Upper lobe of right lung (tissue), 1 donor: Measurements from ENCODE around the gene RNASE11. TPM values are rescaled to one million over a fixed set of nuclear protein-coding genes. Genes with fewer than 3 reads are reported as not detected.
"Not testable (repeated sequence)": the region's sequence is repeated elsewhere in the genome, so short reads cannot be mapped to it uniquely, and the experiment has no call there.

Experiments
- ATAC-seq: fragments of 200-7000 bp; cut with Tn5 transposase; one replicate; pipeline ENCODE4 v1.9.1; 2020; ENCODE audit warnings: mild to moderate bottlenecking, moderate library complexity
- DNase-seq: peaks from one replicate; pipeline ENCODE4 v3.0.0-alpha.2; 2020
- H3K27ac ChIP-seq: fragments of 200-600 bp; one replicate; pipeline ENCODE4 v1.8.0; 2022
- H3K27me3 ChIP-seq: fragments of 200-600 bp; one replicate; pipeline ENCODE4 v1.8.0; 2022; ENCODE audit warnings: mild to moderate bottlenecking
- H3K36me3 ChIP-seq: fragments of 200-600 bp; one replicate; pipeline ENCODE4 v1.8.0; 2022
- H3K4me1 ChIP-seq: fragments of 200-600 bp; one replicate; pipeline ENCODE4 v1.8.0; 2022
- H3K4me3 ChIP-seq: fragments of 200-600 bp; one replicate; pipeline ENCODE4 v1.8.0; 2022; ENCODE audit warnings: mild to moderate bottlenecking
- H3K9me3 ChIP-seq: fragments of 200-600 bp; one replicate; pipeline ENCODE4 v1.8.0; 2022
- CTCF ChIP-seq: fragments of 200-600 bp; IDR thresholded peaks from one replicate; pipeline ENCODE4 v1.8.0; 2022; ENCODE audit warnings: antibody characterized with exemption
- intact Hi-C: fragments of 100-400 bp; cut with DNase I; formaldehyde crosslinking; loops from one replicate; pipeline ENCODE4 v1.11.0; 2022
- total RNA-seq: library from RNA; stranded (reverse); fragmentation: NEBNext Ultra II Directional; extraction: Animal tissue kit (Norgen Biotek cat#: 25700); gene quantifications from one replicate; pipeline ENCODE4 v1.2.1, GENCODE V29; 2021
- donor health status: DM: no; HTN: yes; CAD: no; lungs with severe emphysema.

RNASE11 gene
- total RNA-seq, 1 donor from 2014 or later = not detected

- H3K36me3 ChIP-seq = no peaks in the 10 kb centered on the region
- ATAC-seq (no peak), DNase-seq (no peak)
- H3K4me3 ChIP-seq = no peak overlapping the region
- no peak for TF ChIP-seq CTCF
- H3K4me1 ChIP-seq = no peaks in the 10 kb centered on the region
- H3K27me3 ChIP-seq = no peaks in the 10 kb centered on the region
- H3K27ac ChIP-seq = no peak overlapping the region
- H3K9me3 ChIP-seq = no peaks in the 10 kb centered on the region
- intact Hi-C loops = no loop called here
These were observed 7.6 kb downstream of the RNASE11 start for GRCh38 chr14:20580242-20580641.

- ATAC-seq (peak; percentile 69), DNase-seq (no peak)
- H3K9me3 ChIP-seq = no peaks in the 10 kb centered on the region
- TF ChIP-seq CTCF = no peak
- no peak overlapping the region for H3K27ac ChIP-seq
- no peaks in the 10 kb centered on the region for H3K36me3 ChIP-seq
- H3K27me3 ChIP-seq = no peaks in the 10 kb centered on the region
- no peaks in the 10 kb centered on the region for H3K4me1 ChIP-seq
- no peak overlapping the region for H3K4me3 ChIP-seq
- intact Hi-C loops = no loop called here
These were observed 8.9 kb downstream of the RNASE11 start for GRCh38 chr14:20578784-20579502.

- Histone ChIP-seq H3K36me3 (no peaks in the 10 kb centered on the region), H3K27ac (no peak overlapping the region), H3K4me3 (no peak overlapping the region), H3K27me3 (no peaks in the 10 kb centered on the region), H3K4me1 (no peaks in the 10 kb centered on the region), H3K9me3 (no peaks in the 10 kb centered on the region)
- no peak for DNase-seq
- no peak for TF ChIP-seq CTCF
- no peak for ATAC-seq
- intact Hi-C loops = no loop called here
These were observed 9.5 kb downstream of the RNASE11 start for GRCh38 chr14:20578325-20578724.

GRCh38 chr14:20572382-20572990, 15.3 kb downstream of the RNASE11 start:
- not testable (repeated sequence) for ATAC-seq, H3K36me3 ChIP-seq, H3K27ac ChIP-seq

GRCh38 chr14:20570720-20571119, 17.1 kb downstream of the RNASE11 start:
- ATAC-seq, H3K36me3 ChIP-seq, intact Hi-C loops, H3K27ac ChIP-seq, H3K27me3 ChIP-seq, H3K9me3 ChIP-seq, H3K4me1 ChIP-seq, H3K4me3 ChIP-seq, DNase-seq: not testable (repeated sequence)

More at GRCh38 chr14:20572382-20572990, 15.3 kb downstream of the RNASE11 start:
- H3K4me3 ChIP-seq, DNase-seq, intact Hi-C loops, H3K27me3 ChIP-seq, H3K4me1 ChIP-seq, H3K9me3 ChIP-seq: not testable (repeated sequence)

- H3K9me3 ChIP-seq, DNase-seq, H3K36me3 ChIP-seq, H3K4me1 ChIP-seq, H3K27ac ChIP-seq, ATAC-seq, intact Hi-C loops, H3K4me3 ChIP-seq, H3K27me3 ChIP-seq: not testable (repeated sequence)
These were observed 17.9 kb downstream of the RNASE11 start for GRCh38 chr14:20569865-20570264.

GRCh38 chr14:20569066-20569465, 18.7 kb downstream of the RNASE11 start:
- Histone ChIP-seq H3K27me3 (no peaks in the 10 kb centered on the region), H3K36me3 (no peaks in the 10 kb centered on the region), H3K4me3 (no peak overlapping the region), H3K27ac (no peak overlapping the region), H3K4me1 (no peaks in the 10 kb centered on the region), H3K9me3 (peaks cover 7% of the 10 kb centered on the region)
- ATAC-seq (no peak), DNase-seq (no peak)
- intact Hi-C loops = no loop called here
- TF ChIP-seq CTCF = no peak
